Psoas muscle (tissue), 8 donors: Measurements from ENCODE around the gene SMC4. TPM values are rescaled to one million over a fixed set of nuclear protein-coding genes. Genes with fewer than 3 reads are reported as not detected.

ENCODE experiments used
- ATAC-seq, 4 donors: fragments of 200-7000 bp; cut with Tn5 transposase; one replicate each; pipeline ENCODE4 v1.9.1; 2020; ENCODE audit warnings: moderate library complexity in 3 of 4, mild to moderate bottlenecking in 2 of 4
- DNase-seq, 2 donors: peaks; one replicate each; pipeline ENCODE4 v3.0.0-alpha.2; 2020
- H3K27ac ChIP-seq: fragments of 200-600 bp; one replicate; pipeline ENCODE4 v1.8.0; 2022
- H3K27me3 ChIP-seq, 3 donors: fragments of 200-600 bp in 1 of 3; one replicate each; pipeline versions ENCODE4 v1.6.1 to v1.8.0; 2013 to 2022; ENCODE audit warnings: low read length in 2 of 3, mild to moderate bottlenecking in 2 of 3, moderate library complexity in 1 of 3; ENCODE audit not compliant: insufficient read depth in 3 of 3
- H3K36me3 ChIP-seq, 2 donors: fragments of 200-600 bp in 1 of 2; one replicate each; pipeline versions ENCODE4 v1.6.1 to v1.8.0; 2013 to 2022; ENCODE audit warnings: low read depth in 1 of 2, mild to moderate bottlenecking in 1 of 2, moderate library complexity in 1 of 2; ENCODE audit not compliant: insufficient read depth in 1 of 2
- H3K4me1 ChIP-seq: fragments of 200-600 bp; one replicate; pipeline ENCODE4 v1.8.0; 2022
- H3K4me3 ChIP-seq: fragments of 200-600 bp; one replicate; pipeline ENCODE4 v1.8.0; 2022; ENCODE audit warnings: mild to moderate bottlenecking
- H3K9me3 ChIP-seq: fragments of 200-600 bp; one replicate; pipeline ENCODE4 v1.8.0; 2022
- CTCF ChIP-seq: fragments of 200-600 bp; IDR thresholded peaks from one replicate; pipeline ENCODE4 v1.8.0; 2022; ENCODE audit warnings: antibody characterized with exemption
- WGBS, 3 donors: extraction: QIAGEN DNeasy Blood & Tissue Kit; methylation state at CpG; one replicate each; pipeline versions ENCODE4 v1.1.6 to v1.1.7; 2013; 5-methylcytosine and 5-hydroxymethylcytosine counted together
- intact Hi-C, 2 donors: fragments of 100-400 bp; cut with DNase I; formaldehyde crosslinking; loops; one replicate each; pipeline versions ENCODE4 v1.11.0 to v1.14.2; 2022
- polyA plus RNA-seq, 3 donors: library from polyadenylated mRNA; stranded (reverse); fragments of 200-250 nt; gene quantifications; one replicate each; pipeline ENCODE4 v1.2.3, GENCODE V29; 2013
- total RNA-seq, 4 donors: library from RNA; stranded (reverse); fragmentation: NEBNext Ultra II Directional in 2 of 4; extraction: Animal tissue kit (Norgen Biotek cat#: 25700) in 2 of 4; gene quantifications; one replicate each; pipeline versions ENCODE4 v1.2.1 to v1.2.4, GENCODE V29; 2021 to 2023
- donor health status: healthy with polysubstance abuse.
- donor health status: DM: no; HTN: no; CAD: no; lungs with moderate emphysema.
- donor health status: Bipolar disorder and iron deficiency.
- donor health status: healthy.
- donor health status: DM: yes; HTN: yes; CAD: no.
- donor health status: DM: no; HTN: no; CAD: no.
- donor health status: DM: no; HTN: no; CAD: no.
- donor health status: DM: yes; HTN: yes; CAD: no.

The SMC4 gene
- total and polyA plus RNA-seq, 7 donors: 6.9 to 17.3 (median 8.6) TPM

DNA sequence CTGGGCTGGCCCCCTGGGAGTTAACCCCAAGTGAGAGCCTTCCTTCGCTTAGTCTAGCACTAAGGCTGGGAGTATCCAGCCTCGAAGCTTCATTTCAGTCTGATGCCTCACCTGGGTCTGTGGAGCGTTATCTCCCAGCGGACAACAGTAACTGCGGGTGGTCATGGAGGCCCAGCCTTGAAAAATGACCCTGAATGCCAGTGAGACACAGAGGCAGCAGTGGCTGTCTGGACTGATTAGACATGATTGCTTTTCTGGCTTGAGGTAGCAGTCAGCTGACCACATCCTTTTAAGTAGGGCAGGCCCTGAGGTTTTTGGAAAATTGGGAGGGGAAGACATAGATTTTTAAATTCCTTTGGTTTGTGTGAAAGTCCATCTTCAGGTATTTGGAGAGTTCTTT, 78.3 kb downstream of the SMC4 start:
- ATAC-seq (no peak), DNase-seq (no peak)
- Histone ChIP-seq H3K4me3 (no peak overlapping the region), H3K9me3 (no peaks in the 10 kb centered on the region), H3K4me1 (no peaks in the 10 kb centered on the region), H3K27ac (no peak overlapping the region), H3K36me3 (no peaks in the 10 kb centered on the region), H3K27me3 (peaks cover 0 to 4% (median 0%) of the 10 kb centered on the region in 3 donors)
- WGBS, 3 donors: 75 to 79% (median 77%) methylated on average over 5 of the region's 5 CpGs
- intact Hi-C loops: no loop called here
- no peak for TF ChIP-seq CTCF

- no peaks in the 10 kb centered on the region for H3K4me1 ChIP-seq
- H3K36me3 ChIP-seq: no peaks in the 10 kb centered on the region
- H3K27me3 ChIP-seq: peaks cover 0 to 4% (median 0%) of the 10 kb centered on the region in 3 donors
- H3K27ac ChIP-seq: no peak overlapping the region
- intact Hi-C loops: no loop called here
- DNase-seq: no peak
- no peak for TF ChIP-seq CTCF
- WGBS, 3 donors: 85 to 93% (median 86%) methylated on average over 5 of the region's 5 CpGs
- ATAC-seq: no peak
- no peaks in the 10 kb centered on the region for H3K9me3 ChIP-seq
- no peak overlapping the region for H3K4me3 ChIP-seq
Observed at GRCh38 chr3:160478338-160478737, 78.9 kb downstream of the SMC4 start.

DNA sequence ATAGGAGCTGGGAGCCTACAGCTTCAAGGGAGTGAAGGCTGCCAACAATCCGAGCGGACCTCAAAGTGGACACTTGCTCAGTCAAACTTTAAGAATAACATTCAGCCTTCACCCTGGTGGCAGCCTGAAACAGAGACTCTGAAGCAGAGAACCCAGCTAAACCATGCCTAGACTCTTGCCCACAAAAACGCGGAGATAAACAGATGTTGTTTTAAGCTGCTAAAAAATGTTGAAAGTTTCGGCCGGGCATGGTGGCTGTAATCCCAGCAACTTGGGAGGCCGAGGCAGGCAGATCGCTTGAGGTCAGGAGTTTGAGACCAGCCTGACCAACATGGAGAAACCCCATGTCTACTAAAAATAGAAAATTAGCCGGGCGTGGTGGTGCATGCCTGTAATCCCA, 79.9 kb downstream of the SMC4 start:
- H3K9me3 ChIP-seq: no peaks in the 10 kb centered on the region
- H3K27ac ChIP-seq: no peak overlapping the region
- no peak for DNase-seq
- WGBS, 3 donors: 86 to 91% (median 87%) methylated on average over 10 of the region's 10 CpGs
- no peak overlapping the region for H3K4me3 ChIP-seq
- H3K36me3 ChIP-seq: no peaks in the 10 kb centered on the region
- intact Hi-C loops: no loop called here
- H3K27me3 ChIP-seq: peaks cover 0 to 4% (median 0%) of the 10 kb centered on the region in 3 donors
- ATAC-seq: no peak
- no peaks in the 10 kb centered on the region for H3K4me1 ChIP-seq
- no peak for TF ChIP-seq CTCF

GRCh38 chr3:160480931-160481330, 81.5 kb downstream of the SMC4 start:
- no peaks in the 10 kb centered on the region for H3K4me1 ChIP-seq
- H3K9me3 ChIP-seq: no peaks in the 10 kb centered on the region
- no peaks in the 10 kb centered on the region for H3K27me3 ChIP-seq
- intact Hi-C loops: no loop called here
- no peak for DNase-seq
- WGBS, 3 donors: 90 to 91% (median 90%) methylated on average over 5 of the region's 5 CpGs
- H3K27ac ChIP-seq: no peak overlapping the region
- H3K36me3 ChIP-seq: no peaks in the 10 kb centered on the region
- H3K4me3 ChIP-seq: no peak overlapping the region
- ATAC-seq: no peak
- no peak for TF ChIP-seq CTCF

DNA sequence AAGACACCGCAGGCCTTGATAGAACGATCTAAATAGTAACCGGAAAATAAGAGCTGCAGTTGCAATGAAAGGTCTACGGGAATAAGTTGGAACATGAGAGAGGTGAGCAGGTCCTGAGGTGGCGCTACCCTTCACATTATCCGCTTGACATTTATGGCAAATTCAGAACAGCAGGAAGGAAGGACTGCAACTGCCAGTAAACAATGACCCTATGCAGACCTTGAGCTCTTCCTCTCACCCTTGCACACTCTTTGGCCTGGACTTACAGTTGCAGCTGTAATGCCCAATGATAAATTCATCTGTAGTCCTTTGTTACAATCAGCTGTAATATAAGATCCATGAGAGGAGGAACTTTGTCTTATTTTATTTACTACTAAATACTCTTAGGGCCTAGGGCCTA, 82.4 kb downstream of the SMC4 start:
- Histone ChIP-seq H3K27me3 (no peaks in the 10 kb centered on the region), H3K27ac (no peak overlapping the region), H3K9me3 (no peaks in the 10 kb centered on the region), H3K36me3 (no peaks in the 10 kb centered on the region), H3K4me1 (no peaks in the 10 kb centered on the region), H3K4me3 (no peak overlapping the region)
- TF ChIP-seq CTCF: no peak
- ATAC-seq: no peak
- WGBS, 3 donors: 79 to 88% (median 81%) methylated on average over 6 of the region's 6 CpGs
- intact Hi-C loops: no loop called here
- DNase-seq: no peak
